ENCODE results near the gene TPM1. TPM values are rescaled to one million over a fixed set of nuclear protein-coding genes. Genes with fewer than 3 reads are reported as not detected.

TPM1 gene
- total RNA-seq, 2 experiments from 2014 or later, result 9.9 TPM

GRCh38 chr15:63049783-63050371 is 7.3 kb downstream of the TPM1 start:
- no peak for DNase-seq
- POLR2A ChIA-PET, result no interaction called here
- no peak overlapping the region for H3K4me3 Mint-ChIP-seq
- H3K27ac Mint-ChIP-seq, result no peak overlapping the region
- H3K27me3 Mint-ChIP-seq, result peaks cover 37% of the 10 kb centered on the region
- H3K9me3 Mint-ChIP-seq, result no peaks in the 10 kb centered on the region
- H3K4me1 Mint-ChIP-seq, result peaks cover 14% of the 10 kb centered on the region
- no peaks in the 10 kb centered on the region for H3K36me3 Mint-ChIP-seq
- no peak for ATAC-seq (ENCODE audit: low read depth)

- ATAC-seq (ENCODE audit: low read depth), result no peak
These were observed 8.2 kb downstream of the TPM1 start for GRCh38 chr15:63050731-63051155.

GRCh38 chr15:63051156-63052066 is 8.9 kb downstream of the TPM1 start:
- Mint-ChIP-seq H3K4me3 (no peak overlapping the region), H3K27ac (no peak overlapping the region), H3K4me1 (peaks cover 14% of the 10 kb centered on the region), H3K36me3 (no peaks in the 10 kb centered on the region), H3K9me3 (no peaks in the 10 kb centered on the region), H3K27me3 (peaks cover 23% of the 10 kb centered on the region)
- POLR2A ChIA-PET, result no interaction called here
- ATAC-seq (ENCODE audit: low read depth) (no peak), DNase-seq (no peak)

More at GRCh38 chr15:63050731-63051155, 8.2 kb downstream of the TPM1 start:
- Mint-ChIP-seq H3K4me3 (no peak overlapping the region), H3K9me3 (no peaks in the 10 kb centered on the region), H3K4me1 (peaks cover 14% of the 10 kb centered on the region), H3K36me3 (no peaks in the 10 kb centered on the region), H3K27ac (no peak overlapping the region), H3K27me3 (peaks cover 29% of the 10 kb centered on the region)
- POLR2A ChIA-PET, result no interaction called here
- DNase-seq, result no peak

GRCh38 chr15:63052077-63052841 is 9.7 kb downstream of the TPM1 start:
- Mint-ChIP-seq H3K36me3 (no peaks in the 10 kb centered on the region), H3K4me1 (peaks cover 14% of the 10 kb centered on the region), H3K27me3 (peaks cover 15% of the 10 kb centered on the region), H3K4me3 (no peak overlapping the region), H3K9me3 (no peaks in the 10 kb centered on the region), H3K27ac (no peak overlapping the region)
- DNase-seq, result no peak
- ATAC-seq (ENCODE audit: low read depth), result no peak
- POLR2A ChIA-PET, result no interaction called here

GRCh38 chr15:63052961-63053698 is 10.6 kb downstream of the TPM1 start:
- Mint-ChIP-seq H3K4me1 (peaks cover 13% of the 10 kb centered on the region), H3K36me3 (no peaks in the 10 kb centered on the region), H3K27ac (no peak overlapping the region), H3K27me3 (peaks cover 11% of the 10 kb centered on the region), H3K9me3 (no peaks in the 10 kb centered on the region), H3K4me3 (no peak overlapping the region)
- ATAC-seq (ENCODE audit: low read depth), result no peak
- no peak for DNase-seq
- POLR2A ChIA-PET, result no interaction called here

GRCh38 chr15:63054281-63054683 is 11.7 kb downstream of the TPM1 start:
- DNase-seq (no peak), ATAC-seq (ENCODE audit: low read depth) (no peak)
- Mint-ChIP-seq H3K4me1 (peaks cover 7% of the 10 kb centered on the region), H3K9me3 (no peaks in the 10 kb centered on the region), H3K36me3 (no peaks in the 10 kb centered on the region), H3K4me3 (no peak overlapping the region), H3K27me3 (peaks cover 5% of the 10 kb centered on the region), H3K27ac (no peak overlapping the region)
- POLR2A ChIA-PET, result no interaction called here

- Mint-ChIP-seq H3K27ac (no peak overlapping the region), H3K9me3 (no peaks in the 10 kb centered on the region), H3K4me1 (peaks cover 2% of the 10 kb centered on the region), H3K27me3 (peaks cover 2% of the 10 kb centered on the region), H3K4me3 (no peak overlapping the region), H3K36me3 (no peaks in the 10 kb centered on the region)
- POLR2A ChIA-PET, result no interaction called here
- no peak for ATAC-seq (ENCODE audit: low read depth)
- no peak for DNase-seq
These were observed 12.4 kb downstream of the TPM1 start for GRCh38 chr15:63054985-63055384.

- no peaks in the 10 kb centered on the region for H3K4me1 Mint-ChIP-seq
- H3K27ac Mint-ChIP-seq, result no peak overlapping the region
- no peaks in the 10 kb centered on the region for H3K36me3 Mint-ChIP-seq
- no peak overlapping the region for H3K4me3 Mint-ChIP-seq
- H3K9me3 Mint-ChIP-seq, result no peaks in the 10 kb centered on the region
- no peaks in the 10 kb centered on the region for H3K27me3 Mint-ChIP-seq
- DNase-seq (no peak), ATAC-seq (ENCODE audit: low read depth) (no peak)
- POLR2A ChIA-PET, result no interaction called here
These were observed 14.3 kb downstream of the TPM1 start for GRCh38 chr15:63056829-63057228.

GRCh38 chr15:63057468-63058345 is 15.2 kb downstream of the TPM1 start:
- DNase-seq, result no peak
- POLR2A ChIA-PET, result no interaction called here
- ATAC-seq (ENCODE audit: low read depth), result no peak
- Mint-ChIP-seq H3K27ac (no peak overlapping the region), H3K36me3 (no peaks in the 10 kb centered on the region), H3K9me3 (no peaks in the 10 kb centered on the region), H3K4me3 (no peak overlapping the region), H3K4me1 (no peaks in the 10 kb centered on the region), H3K27me3 (no peaks in the 10 kb centered on the region)

- Mint-ChIP-seq H3K36me3 (peaks cover 2% of the 10 kb centered on the region), H3K27me3 (no peaks in the 10 kb centered on the region), H3K9me3 (no peaks in the 10 kb centered on the region), H3K4me1 (peaks cover 5% of the 10 kb centered on the region), H3K4me3 (no peak overlapping the region), H3K27ac (no peak overlapping the region)
- no peak for ATAC-seq (ENCODE audit: low read depth)
- POLR2A ChIA-PET, result no interaction called here
- no peak for DNase-seq
These were observed 16.5 kb downstream of the TPM1 start for GRCh38 chr15:63059075-63059474.

- no peaks in the 10 kb centered on the region for H3K27me3 Mint-ChIP-seq
- DNase-seq (no peak), ATAC-seq (ENCODE audit: low read depth) (no peak)
- H3K27ac Mint-ChIP-seq, result no peak overlapping the region
- peaks cover 2% of the 10 kb centered on the region for H3K36me3 Mint-ChIP-seq
- peaks cover 5% of the 10 kb centered on the region for H3K4me1 Mint-ChIP-seq
- H3K4me3 Mint-ChIP-seq, result no peak overlapping the region
- no peaks in the 10 kb centered on the region for H3K9me3 Mint-ChIP-seq
- POLR2A ChIA-PET, result no interaction called here
These were observed 17.1 kb downstream of the TPM1 start for GRCh38 chr15:63059573-63060216.

- Mint-ChIP-seq H3K36me3 (peaks cover 2% of the 10 kb centered on the region), H3K9me3 (no peaks in the 10 kb centered on the region), H3K27me3 (no peaks in the 10 kb centered on the region), H3K27ac (no peak overlapping the region), H3K4me1 (peaks cover 5% of the 10 kb centered on the region), H3K4me3 (no peak overlapping the region)
- POLR2A ChIA-PET, result no interaction called here
- no peak for ATAC-seq (ENCODE audit: low read depth)
- no peak for DNase-seq
These were observed 18.2 kb downstream of the TPM1 start for GRCh38 chr15:63060699-63061098.
